K562 (cell line): ENCODE data around the gene FAM90A1. TPM values are rescaled to one million over a fixed set of nuclear protein-coding genes. Genes with fewer than 3 reads are reported as not detected.
"Not testable (repeated sequence)": the region's sequence is repeated elsewhere in the genome, so short reads cannot be mapped to it uniquely, and the experiment has no call there.

Experiments used
- ATAC-seq: fragments of 200-7000 bp; cut with Tn5 transposase; 3 replicates; pipeline ENCODE4 v1.9.1; 2020; ENCODE audit warnings: moderate library complexity
- BruUV-seq: library from RNA; stranded (reverse); fragments of 400-500 nt; replicated peaks from 2 replicates; lab custom pipeline; 2021; lab: Mats Ljungman, UMichigan
- CTCF ChIA-PET: fragments of 300-600 bp; formaldehyde crosslinking; extraction: SDS; loops from one replicate; lab custom pipeline; 2021; ENCODE audit warnings: low intra/inter-chr PET ratio; lab: Yijun Ruan, JAX
- POLR2A ChIA-PET: fragments of 300-600, 350-650 bp; sonication (Branson Sonifier 250); formaldehyde crosslinking; extraction: SDS; loops from one replicate; lab custom pipeline; 2021; ENCODE audit warnings: antibody characterized with exemption, inconsistent platforms; lab: Yijun Ruan, JAX
- DNase-seq, 4 experiments: peaks; one replicate each; pipeline versions ENCODE4 v3.0.0 to v3.0.0-alpha.2; 2011 to 2018; ENCODE audit warnings: low spot score in 3 of 4, mixed read lengths in 3 of 4; ENCODE audit errors: extremely low read depth in 1 of 4
- FAIRE-seq: peaks from 2 replicates; lab custom pipeline; 2011; peaks lifted over from hg19 to GRCh38; lab: Jason Lieb, UNC
- H2AFZ ChIP-seq: 2 replicates; pipeline ENCODE4 v1.6.0; 2011; ENCODE audit warnings: low read depth, low read length, control low read depth, inconsistent platforms
- H3K27ac ChIP-seq: fragments of 200-600 bp; 3 replicates; pipeline ENCODE4 v1.8.0; 2011; ENCODE audit warnings: low read depth, mild to moderate bottlenecking, control low read depth, inconsistent platforms, low read length, moderate library complexity, mixed read lengths; ENCODE audit errors: extremely low read depth
- H3K27me3 ChIP-seq, 2 experiments: fragments of 300-600 bp in 1 of 2; 2 replicates in 1 of 2; 3 replicates in 1 of 2; pipeline versions ENCODE4 v1.6.0 to v1.8.0; 2011; ENCODE audit warnings: inconsistent platforms in 2 of 2, low read length in 2 of 2, mild to moderate bottlenecking in 1 of 2, mixed read lengths in 1 of 2, moderate library complexity in 1 of 2; ENCODE audit not compliant: control insufficient read depth in 2 of 2, insufficient read depth in 2 of 2
- H3K36me3 ChIP-seq: fragments of 300-600 bp; 3 replicates; pipeline ENCODE4 v1.8.0; 2011; ENCODE audit warnings: mild to moderate bottlenecking, low read length, inconsistent platforms; ENCODE audit not compliant: control insufficient read depth, insufficient read depth
- H3K4me1 ChIP-seq, 2 experiments: fragments of 200-600 bp in 1 of 2; replicated peaks in 1 of 2; 2 replicates in 1 of 2; 3 replicates in 1 of 2; pipeline versions ENCODE4 v1.5.1 to v1.8.0; 2011; ENCODE audit warnings: inconsistent platforms in 2 of 2, low read length in 2 of 2, mild to moderate bottlenecking in 1 of 2, mixed read lengths in 1 of 2, moderate library complexity in 1 of 2; ENCODE audit not compliant: control insufficient read depth in 2 of 2, insufficient read depth in 2 of 2
- H3K4me2 ChIP-seq: 2 replicates; pipeline ENCODE4 v1.6.1; 2011; ENCODE audit warnings: low read length, control low read depth, inconsistent platforms, mixed read lengths; ENCODE audit not compliant: insufficient read depth
- H3K4me3 ChIP-seq: fragments of 200-600 bp; sonication (generic), shearing (Covaris generic); 2 replicates; pipeline ENCODE4 v1.5.1; 2016; ENCODE audit warnings: control low read depth, inconsistent platforms
- H3K79me2 ChIP-seq: fragments of 200-600 bp; 3 replicates; pipeline ENCODE4 v1.8.0; 2011; ENCODE audit warnings: low read length, inconsistent platforms; ENCODE audit not compliant: control insufficient read depth, insufficient read depth
- H3K9ac ChIP-seq, 2 experiments: 2 replicates each; pipeline versions ENCODE4 v1.6.0 to v1.6.1; 2011; ENCODE audit warnings: low read depth in 2 of 2, low read length in 2 of 2, control low read depth in 1 of 2, inconsistent platforms in 1 of 2, mild to moderate bottlenecking in 1 of 2, mixed read lengths in 1 of 2; ENCODE audit not compliant: insufficient read depth in 1 of 2
- H3K9me1 ChIP-seq: one replicate; pipeline ENCODE4 v1.6.0; 2011; ENCODE audit warnings: inconsistent platforms, mild to moderate bottlenecking, low read length, moderate library complexity; ENCODE audit not compliant: control insufficient read depth, insufficient read depth
- H3K9me3 ChIP-seq: replicated peaks from 2 replicates; pipeline ENCODE4 v1.5.1; 2011; ENCODE audit warnings: low read depth, low read length, inconsistent platforms; ENCODE audit not compliant: control insufficient read depth, insufficient read depth
- H4K20me1 ChIP-seq: replicated peaks from 2 replicates; pipeline ENCODE4 v1.6.1; 2011; ENCODE audit warnings: low read length, inconsistent platforms, mixed read lengths; ENCODE audit not compliant: control insufficient read depth, insufficient read depth
- WGBS: fragments of 100-300 bp; shearing (Covaris generic); methylation state at CpG from one replicate; pipeline ENCODE4 v1.1.6; 2016; ENCODE audit warnings: low coverage, mixed read lengths; ENCODE audit not compliant: insufficient coverage; ENCODE audit errors: missing lambda C conversion rate; 5-methylcytosine and 5-hydroxymethylcytosine counted together
- in situ Hi-C: fragments of 300-500 bp; cut with MboI; formaldehyde crosslinking; loops from 4 replicates; pipeline ENCODE4 v1.15.0; 2018; ENCODE audit warnings: inconsistent platforms, mixed read lengths
- intact Hi-C: fragments of 100-400 bp; cut with micrococcal nuclease; formaldehyde crosslinking; loops from 2 replicates; pipeline ENCODE4 v1.14.2; 2022
- polyA plus RNA-seq, 8 experiments: library from polyadenylated mRNA; depleted of rRNA in 4 of 8; stranded (reverse) in 5 of 8; unstranded in 3 of 8; fragments of >200 nt; fragmentation: Nextera tagmentation in 2 of 8; fragmentation: Illumina TruSeq in 1 of 8; extraction: Ambion mirVana in 2 of 8; extraction: Trizol in 1 of 8; gene quantifications; 2 replicates each; pipeline versions ENCODE4 v1.2.1 to v1.2.3, GENCODE V29; 2011 to 2014; ENCODE audit warnings: inconsistent platforms in 1 of 8, missing spikeins in 1 of 8
- total RNA-seq, 7 experiments: library from RNA; depleted of rRNA in 6 of 7; stranded (reverse); fragments of >200 nt in 6 of 7; fragmentation: Illumina TruSeq in 2 of 7; extraction: Trizol in 2 of 7; gene quantifications; 2 replicates each; pipeline versions ENCODE4 v1.2.1 to v1.2.3, GENCODE V29; 2011 to 2021; ENCODE audit warnings: low replicate concordance in 1 of 7
- TF ChIP-seq, protein P1 (sequence below), 2 experiments: fragments of 450-650 bp in 1 of 2; sonication (generic) in 1 of 2; formaldehyde crosslinking in 1 of 2; IDR thresholded peaks; 2 replicates each; pipeline versions ENCODE4 v1.7.1 to v1.9.0; 2016 to 2022; ENCODE audit warnings: inconsistent platforms in 1 of 2, mild to moderate bottlenecking in 1 of 2, missing genetic modification reagents in 1 of 2

FAM90A1 gene
- total and polyA plus RNA-seq, 9 of the 15 experiments (the other 6 are each of a cell fraction or from before 2014, with no cell fraction given): 0.01 to 0.16 (median 0.04) TPM; not detected in 4

DNA sequence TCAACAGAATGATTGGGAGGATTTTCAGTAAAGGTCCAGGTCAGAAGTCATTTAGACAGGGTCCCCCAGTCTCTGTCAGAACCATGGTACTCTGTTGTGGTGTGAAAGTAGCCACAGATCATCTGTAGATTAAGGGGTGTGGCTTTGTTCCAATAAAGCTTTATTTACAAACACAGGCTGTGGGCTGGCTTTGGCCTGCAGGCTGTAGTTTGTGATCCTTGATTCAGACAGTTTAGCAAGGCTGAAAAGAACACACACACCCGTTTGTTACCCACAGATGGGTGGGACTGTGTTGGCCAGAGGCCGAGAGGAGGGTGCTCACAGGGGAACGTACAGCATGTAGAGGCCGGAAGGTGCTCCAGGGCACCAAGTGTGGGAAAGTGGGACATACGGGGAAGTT, 3.6 kb upstream of the FAM90A1 start:
- BruUV-seq, H3K36me3 ChIP-seq, H3K4me2 ChIP-seq, H3K4me3 ChIP-seq, H3K9me1 ChIP-seq, H3K9ac ChIP-seq, DNase-seq, FAIRE-seq, ATAC-seq, H2AFZ ChIP-seq, H3K27ac ChIP-seq, H4K20me1 ChIP-seq, CTCF ChIA-PET, intact Hi-C loops, H3K27me3 ChIP-seq, H3K9me3 ChIP-seq, POLR2A ChIA-PET, in situ Hi-C loops, H3K79me2 ChIP-seq: not testable (repeated sequence)
- TF ChIP-seq, protein P1, sequence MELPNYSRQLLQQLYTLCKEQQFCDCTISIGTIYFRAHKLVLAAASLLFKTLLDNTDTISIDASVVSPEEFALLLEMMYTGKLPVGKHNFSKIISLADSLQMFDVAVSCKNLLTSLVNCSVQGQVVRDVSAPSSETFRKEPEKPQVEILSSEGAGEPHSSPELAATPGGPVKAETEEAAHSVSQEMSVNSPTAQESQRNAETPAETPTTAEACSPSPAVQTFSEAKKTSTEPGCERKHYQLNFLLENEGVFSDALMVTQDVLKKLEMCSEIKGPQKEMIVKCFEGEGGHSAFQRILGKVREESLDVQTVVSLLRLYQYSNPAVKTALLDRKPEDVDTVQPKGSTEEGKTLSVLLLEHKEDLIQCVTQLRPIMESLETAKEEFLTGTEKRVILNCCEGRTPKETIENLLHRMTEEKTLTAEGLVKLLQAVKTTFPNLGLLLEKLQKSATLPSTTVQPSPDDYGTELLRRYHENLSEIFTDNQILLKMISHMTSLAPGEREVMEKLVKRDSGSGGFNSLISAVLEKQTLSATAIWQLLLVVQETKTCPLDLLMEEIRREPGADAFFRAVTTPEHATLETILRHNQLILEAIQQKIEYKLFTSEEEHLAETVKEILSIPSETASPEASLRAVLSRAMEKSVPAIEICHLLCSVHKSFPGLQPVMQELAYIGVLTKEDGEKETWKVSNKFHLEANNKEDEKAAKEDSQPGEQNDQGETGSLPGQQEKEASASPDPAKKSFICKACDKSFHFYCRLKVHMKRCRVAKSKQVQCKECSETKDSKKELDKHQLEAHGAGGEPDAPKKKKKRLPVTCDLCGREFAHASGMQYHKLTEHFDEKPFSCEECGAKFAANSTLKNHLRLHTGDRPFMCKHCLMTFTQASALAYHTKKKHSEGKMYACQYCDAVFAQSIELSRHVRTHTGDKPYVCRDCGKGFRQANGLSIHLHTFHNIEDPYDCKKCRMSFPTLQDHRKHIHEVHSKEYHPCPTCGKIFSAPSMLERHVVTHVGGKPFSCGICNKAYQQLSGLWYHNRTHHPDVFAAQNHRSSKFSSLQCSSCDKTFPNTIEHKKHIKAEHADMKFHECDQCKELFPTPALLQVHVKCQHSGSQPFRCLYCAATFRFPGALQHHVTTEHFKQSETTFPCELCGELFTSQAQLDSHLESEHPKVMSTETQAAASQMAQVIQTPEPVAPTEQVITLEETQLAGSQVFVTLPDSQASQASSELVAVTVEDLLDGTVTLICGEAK (IDR thresholded peaks at IDR 0.05): peak; percentile 94
- TF ChIP-seq, protein P1 (CRISPR knock-in tag; IDR thresholded peaks at IDR 0.05): peak; percentile 95
- 50% methylated on average over 1 of the region's 5 CpGs for WGBS
- peaks cover 2 to 16% of the 10 kb centered on the region in 2 experiments; a peak in 2 of 5 replicates for H3K4me1 ChIP-seq

DNA sequence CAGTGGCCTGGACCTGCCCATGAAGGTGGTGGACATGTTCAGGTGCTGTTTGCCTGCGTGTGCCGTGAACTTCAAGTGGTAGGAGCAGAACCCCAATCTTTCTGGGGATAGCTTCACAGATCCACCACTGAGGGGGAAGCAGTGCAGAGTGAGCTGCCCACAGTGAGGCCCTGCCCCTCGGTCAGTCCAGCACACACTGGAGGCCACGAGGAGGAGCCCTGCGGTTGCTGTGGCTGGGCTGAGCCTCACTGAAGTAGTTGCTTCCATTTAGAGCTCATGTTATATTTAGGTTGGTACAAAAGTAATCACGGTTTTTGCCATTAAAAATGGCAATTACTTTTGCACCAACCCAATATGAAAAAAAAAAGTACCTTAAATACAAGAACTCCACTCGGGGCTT, 2.1 kb upstream of the FAM90A1 start:
- H3K4me3 ChIP-seq, H3K27me3 ChIP-seq, H3K79me2 ChIP-seq, H3K36me3 ChIP-seq, H3K9me3 ChIP-seq, intact Hi-C loops, CTCF ChIA-PET, H4K20me1 ChIP-seq, DNase-seq, H3K4me2 ChIP-seq, ATAC-seq, H3K9me1 ChIP-seq, H3K27ac ChIP-seq, FAIRE-seq, H2AFZ ChIP-seq: not testable (repeated sequence)
- WGBS: 28% methylated on average over 4 of the region's 7 CpGs
- in situ Hi-C loops: loop anchor here (5.0 kb wide), 1 partner anchor 127 kb away; no protein-coding TSS in a partner anchor
- H3K9ac ChIP-seq: peak overlapping the region in 1 of 2 experiments; percentile 58; a peak in 1 of 4 replicates
- POLR2A ChIA-PET: interaction anchor here (0.7 kb wide), 1 partner anchor 361 kb away, joined by 3 read pairs; no protein-coding TSS in a partner anchor
- TSS peak; percentile 28 for BruUV-seq
- peaks cover 2 to 16% of the 10 kb centered on the region in 2 experiments; a peak in 2 of 5 replicates for H3K4me1 ChIP-seq
